ENCODE results near the gene MAN2A2. TPM values are rescaled to one million over a fixed set of nuclear protein-coding genes. Genes with fewer than 3 reads are reported as not detected.

MAN2A2 gene
- total RNA-seq, 1 donor from 2014 or later: 90.4 TPM

DNA sequence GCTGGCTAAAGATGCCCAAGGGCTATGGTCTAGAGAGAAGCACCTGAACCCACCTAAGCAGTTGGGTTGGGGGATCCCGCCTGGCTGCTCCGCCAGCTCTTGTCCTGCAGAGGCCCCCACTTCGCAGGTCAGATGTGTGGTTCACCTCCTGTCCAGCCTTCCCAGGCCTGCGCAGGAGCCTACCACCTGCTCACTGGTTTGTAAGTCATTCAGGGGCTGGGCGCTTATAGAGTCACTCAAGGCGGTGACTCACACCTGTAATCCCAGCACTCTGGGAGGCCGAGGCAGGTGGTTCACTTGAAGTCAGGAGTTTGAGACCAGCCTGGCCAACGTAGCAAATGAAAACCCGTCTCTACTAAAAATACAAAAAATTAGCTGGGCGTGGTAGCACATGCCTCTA, 38.6 kb upstream of the MAN2A2 start:
- H3K4me3 ChIP-seq: no peak overlapping the region
- intact Hi-C loops (cut with DNase I): no loop called here
- no peaks in the 10 kb centered on the region for H3K9me3 ChIP-seq
- H3K27ac ChIP-seq: no peak overlapping the region
- TF ChIP-seq, protein P1, sequence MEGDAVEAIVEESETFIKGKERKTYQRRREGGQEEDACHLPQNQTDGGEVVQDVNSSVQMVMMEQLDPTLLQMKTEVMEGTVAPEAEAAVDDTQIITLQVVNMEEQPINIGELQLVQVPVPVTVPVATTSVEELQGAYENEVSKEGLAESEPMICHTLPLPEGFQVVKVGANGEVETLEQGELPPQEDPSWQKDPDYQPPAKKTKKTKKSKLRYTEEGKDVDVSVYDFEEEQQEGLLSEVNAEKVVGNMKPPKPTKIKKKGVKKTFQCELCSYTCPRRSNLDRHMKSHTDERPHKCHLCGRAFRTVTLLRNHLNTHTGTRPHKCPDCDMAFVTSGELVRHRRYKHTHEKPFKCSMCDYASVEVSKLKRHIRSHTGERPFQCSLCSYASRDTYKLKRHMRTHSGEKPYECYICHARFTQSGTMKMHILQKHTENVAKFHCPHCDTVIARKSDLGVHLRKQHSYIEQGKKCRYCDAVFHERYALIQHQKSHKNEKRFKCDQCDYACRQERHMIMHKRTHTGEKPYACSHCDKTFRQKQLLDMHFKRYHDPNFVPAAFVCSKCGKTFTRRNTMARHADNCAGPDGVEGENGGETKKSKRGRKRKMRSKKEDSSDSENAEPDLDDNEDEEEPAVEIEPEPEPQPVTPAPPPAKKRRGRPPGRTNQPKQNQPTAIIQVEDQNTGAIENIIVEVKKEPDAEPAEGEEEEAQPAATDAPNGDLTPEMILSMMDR (IDR thresholded peaks at IDR 0.05): no peak
- DNase-seq (ENCODE audit: low spot score in 2 of 2): no peak
- H3K4me1 ChIP-seq: peaks cover 2 to 5% of the 10 kb centered on the region in 2 donors
- no peaks in the 10 kb centered on the region for H3K36me3 ChIP-seq
- no peaks in the 10 kb centered on the region for H3K27me3 ChIP-seq

DNA sequence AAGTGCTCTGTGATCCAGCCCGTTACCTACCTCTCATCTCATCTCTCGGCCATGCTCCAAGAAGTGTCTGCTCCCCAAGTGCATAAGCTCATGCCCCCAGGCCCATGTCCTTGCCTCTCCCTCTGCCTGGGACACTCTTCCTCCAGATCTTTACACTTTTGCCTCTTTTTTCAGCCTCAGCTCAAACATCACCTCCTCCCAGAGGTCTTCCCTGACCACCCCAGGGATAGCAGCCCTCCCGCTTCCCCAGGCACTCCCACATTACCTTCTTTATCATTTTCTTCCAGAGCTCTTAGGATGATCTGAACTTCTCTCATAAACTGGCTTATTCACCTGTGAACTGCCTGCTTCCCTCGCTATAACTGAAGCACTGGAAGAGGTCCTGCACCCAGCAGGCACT, 37.4 kb upstream of the MAN2A2 start:
- TF ChIP-seq, protein P1 (IDR thresholded peaks at IDR 0.05): no peak
- Histone ChIP-seq H3K4me1 (peaks cover 4 to 17% of the 10 kb centered on the region in 2 donors), H3K9me3 (no peaks in the 10 kb centered on the region), H3K4me3 (no peak overlapping the region), H3K36me3 (no peaks in the 10 kb centered on the region), H3K27me3 (no peaks in the 10 kb centered on the region), H3K27ac (no peak overlapping the region)
- no peak for DNase-seq (ENCODE audit: low spot score in 2 of 2)
- intact Hi-C loops (cut with DNase I): no loop called here

DNA sequence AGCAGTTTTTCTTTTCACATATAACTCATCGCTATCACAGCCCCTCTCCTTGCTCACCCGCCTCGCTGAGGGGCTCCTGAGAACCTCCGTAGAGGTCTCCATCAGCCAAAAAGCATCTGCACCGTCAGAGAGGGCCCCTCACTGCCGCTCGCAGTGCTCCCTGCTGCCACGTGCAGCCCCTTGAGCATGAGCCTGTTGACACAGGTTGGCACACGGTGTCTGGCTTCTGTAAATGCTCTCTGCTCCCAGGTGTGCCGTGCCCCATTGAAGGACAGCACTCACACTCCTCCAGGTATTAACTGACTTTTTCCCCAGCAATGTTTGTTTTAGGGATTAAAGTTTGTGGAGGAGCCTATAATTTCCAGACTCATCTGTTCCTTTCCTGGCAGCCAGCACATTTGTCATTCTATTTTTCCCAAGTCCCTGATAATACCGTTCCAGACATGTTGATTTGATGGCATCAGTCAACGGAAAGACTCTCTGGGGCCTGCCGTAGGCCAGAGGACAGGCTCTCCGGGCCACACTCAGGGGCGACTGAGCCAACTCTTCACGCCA, 36.9 kb upstream of the MAN2A2 start:
- no peak for DNase-seq (ENCODE audit: low spot score in 2 of 2)
- Histone ChIP-seq H3K36me3 (no peaks in the 10 kb centered on the region), H3K4me3 (no peak overlapping the region), H3K27ac (no peak overlapping the region), H3K27me3 (no peaks in the 10 kb centered on the region), H3K9me3 (no peaks in the 10 kb centered on the region), H3K4me1 (peaks cover 4 to 17% of the 10 kb centered on the region in 2 donors)
- TF ChIP-seq, protein P1 (IDR thresholded peaks at IDR 0.05): no peak
- intact Hi-C loops (cut with DNase I): no loop called here

DNA sequence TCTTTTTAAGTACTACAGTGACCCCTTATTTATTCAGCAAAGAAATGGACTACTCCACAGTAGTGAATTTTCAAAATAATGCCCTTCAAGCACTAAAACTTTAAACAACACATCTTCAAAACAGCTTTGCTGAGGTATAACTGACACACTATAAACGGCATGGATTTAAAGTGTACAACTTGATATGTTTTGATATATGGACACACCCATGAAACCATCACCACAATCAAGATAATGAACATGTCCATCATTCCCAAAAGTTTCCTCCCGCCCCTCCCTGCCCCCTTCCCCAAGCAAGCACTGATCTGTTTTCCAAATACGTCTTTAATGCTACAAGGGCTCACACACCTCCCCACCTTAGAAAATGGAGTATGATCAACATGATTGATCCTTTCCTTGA, 36.3 kb upstream of the MAN2A2 start:
- no peaks in the 10 kb centered on the region for H3K9me3 ChIP-seq
- DNase-seq (ENCODE audit: low spot score in 2 of 2): no peak
- no peaks in the 10 kb centered on the region for H3K36me3 ChIP-seq
- H3K4me1 ChIP-seq: peaks cover 4 to 17% of the 10 kb centered on the region in 2 donors
- no peaks in the 10 kb centered on the region for H3K27me3 ChIP-seq
- TF ChIP-seq, protein P1 (IDR thresholded peaks at IDR 0.05): no peak
- no peak overlapping the region for H3K27ac ChIP-seq
- intact Hi-C loops (cut with DNase I): no loop called here
- H3K4me3 ChIP-seq: no peak overlapping the region

DNA sequence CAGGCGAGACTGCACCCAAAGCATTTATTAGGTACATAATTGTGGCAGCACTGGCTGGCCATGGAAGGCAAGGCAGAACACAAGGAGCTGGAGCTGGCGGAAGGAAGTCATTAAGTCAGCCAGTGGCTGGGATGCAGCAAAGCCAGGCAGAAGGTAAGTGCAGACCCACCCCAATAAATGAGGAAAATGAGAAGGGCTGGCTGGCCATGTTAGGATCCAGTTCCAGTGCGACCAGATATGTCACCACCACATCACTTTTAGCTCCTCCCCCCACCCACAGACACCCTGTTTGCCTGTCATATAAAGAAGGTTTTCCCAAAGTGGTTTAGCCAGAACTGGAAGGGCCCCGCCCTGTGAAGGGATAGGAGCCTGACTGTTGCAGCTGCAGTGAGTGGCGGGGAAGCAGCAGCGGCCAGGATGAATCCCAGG, 34.8 kb upstream of the MAN2A2 start, which contains the start of gene FURIN:
Gene FURIN, plus strand, starts transcription at position 328 of the 429 bp plus-strand sequence. CDS start 7,153 bp downstream, outside the sequence.
- DNase-seq (ENCODE audit: low spot score in 2 of 2): no peak
- Histone ChIP-seq H3K36me3 (no peaks in the 10 kb centered on the region), H3K4me1 (peaks cover 8 to 25% of the 10 kb centered on the region in 2 donors), H3K27me3 (no peaks in the 10 kb centered on the region), H3K27ac (peak within 1 kb of the TSS; percentile 91 to 95), H3K9me3 (no peaks in the 10 kb centered on the region), H3K4me3 (no peak within 1 kb of the TSS)
- TF ChIP-seq, protein P1 (IDR thresholded peaks at IDR 0.05): no peak
- intact Hi-C loops (cut with DNase I): no loop called here
